Measurements from ENCODE around the gene WIPF1.

- TF ChIP-seq CTCF (IDR thresholded peaks at IDR 0.05; ENCODE audit: poor library complexity) (no peak), EZH2 (IDR thresholded peaks at IDR 0.05; ENCODE audit: borderline replicate concordance) (no peak), EZH2phosphoT487 (IDR thresholded peaks at IDR 0.05; ENCODE audit: low read depth, severe bottlenecking, unreplicated experiment) (no peak)
Observed at GRCh38 chr2:174600349-174600748, 2.7 kb upstream of the WIPF1 start.

Measured in hepatocyte (in vitro differentiated cells).